Fibroblast of pulmonary artery (primary cell): ENCODE measurements around the gene AGMAT.

Experiments used
- DNase-seq: peaks from one replicate; pipeline ENCODE4 v3.0.0-alpha.2; 2010; ENCODE audit warnings: low read depth
- H3K4me3 ChIP-seq: replicated peaks from 2 replicates; pipeline ENCODE4 v1.5.1; 2011; ENCODE audit warnings: low read depth, mild to moderate bottlenecking, control low read depth, low read length, moderate library complexity
- TF ChIP-seq, protein P1 (sequence below): IDR thresholded peaks from 2 replicates; pipeline ENCODE4 v1.5.1; 2011; ENCODE audit warnings: mild to moderate bottlenecking, control low read depth, low read length, inconsistent platforms; ENCODE audit errors: missing control alignments

AGMAT gene

DNA sequence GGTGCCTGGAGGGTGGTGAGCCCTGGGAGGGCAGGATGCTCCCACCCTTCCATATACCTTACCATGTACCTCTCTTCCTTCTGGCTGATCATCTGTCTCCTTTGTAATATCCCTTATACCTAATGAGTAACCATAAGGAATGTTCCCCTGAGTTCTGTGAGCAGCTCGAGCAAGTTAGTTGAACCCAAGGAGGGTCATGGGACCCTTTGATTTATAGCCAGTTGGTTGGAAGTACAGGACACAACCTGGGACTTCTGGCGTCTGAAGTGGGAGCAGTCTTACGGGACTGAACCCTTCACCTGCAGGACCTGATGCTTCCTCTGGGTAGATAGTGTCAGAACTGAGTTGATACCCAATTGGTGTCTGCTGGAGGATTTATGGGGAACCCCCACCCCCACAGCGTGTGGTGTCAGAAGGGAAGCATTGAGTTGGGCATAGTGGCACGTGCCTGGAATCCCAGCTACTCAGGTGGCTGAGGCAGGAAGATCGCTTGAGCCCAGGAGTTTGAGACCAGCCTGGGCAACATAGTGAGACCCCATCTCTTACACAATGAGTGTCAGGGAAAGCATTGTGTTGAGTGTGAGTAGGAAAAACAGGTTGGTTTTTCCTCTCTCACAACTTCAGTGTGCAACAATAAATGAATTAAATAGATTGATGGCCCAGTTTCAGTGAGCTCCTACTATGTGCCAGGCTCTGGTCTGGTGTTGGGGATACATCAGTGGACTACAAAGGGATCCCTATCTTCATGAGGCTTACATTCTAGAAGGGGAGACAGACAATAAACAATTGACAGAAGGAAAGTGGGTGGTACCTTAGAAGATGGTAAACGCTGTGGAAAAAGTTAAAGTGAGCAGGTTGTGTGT is 42.2 kb downstream of the AGMAT start:
- TF ChIP-seq, protein P1, sequence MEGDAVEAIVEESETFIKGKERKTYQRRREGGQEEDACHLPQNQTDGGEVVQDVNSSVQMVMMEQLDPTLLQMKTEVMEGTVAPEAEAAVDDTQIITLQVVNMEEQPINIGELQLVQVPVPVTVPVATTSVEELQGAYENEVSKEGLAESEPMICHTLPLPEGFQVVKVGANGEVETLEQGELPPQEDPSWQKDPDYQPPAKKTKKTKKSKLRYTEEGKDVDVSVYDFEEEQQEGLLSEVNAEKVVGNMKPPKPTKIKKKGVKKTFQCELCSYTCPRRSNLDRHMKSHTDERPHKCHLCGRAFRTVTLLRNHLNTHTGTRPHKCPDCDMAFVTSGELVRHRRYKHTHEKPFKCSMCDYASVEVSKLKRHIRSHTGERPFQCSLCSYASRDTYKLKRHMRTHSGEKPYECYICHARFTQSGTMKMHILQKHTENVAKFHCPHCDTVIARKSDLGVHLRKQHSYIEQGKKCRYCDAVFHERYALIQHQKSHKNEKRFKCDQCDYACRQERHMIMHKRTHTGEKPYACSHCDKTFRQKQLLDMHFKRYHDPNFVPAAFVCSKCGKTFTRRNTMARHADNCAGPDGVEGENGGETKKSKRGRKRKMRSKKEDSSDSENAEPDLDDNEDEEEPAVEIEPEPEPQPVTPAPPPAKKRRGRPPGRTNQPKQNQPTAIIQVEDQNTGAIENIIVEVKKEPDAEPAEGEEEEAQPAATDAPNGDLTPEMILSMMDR, result no peak
- no peak for DNase-seq
- H3K4me3 ChIP-seq, result no peak overlapping the region

DNA sequence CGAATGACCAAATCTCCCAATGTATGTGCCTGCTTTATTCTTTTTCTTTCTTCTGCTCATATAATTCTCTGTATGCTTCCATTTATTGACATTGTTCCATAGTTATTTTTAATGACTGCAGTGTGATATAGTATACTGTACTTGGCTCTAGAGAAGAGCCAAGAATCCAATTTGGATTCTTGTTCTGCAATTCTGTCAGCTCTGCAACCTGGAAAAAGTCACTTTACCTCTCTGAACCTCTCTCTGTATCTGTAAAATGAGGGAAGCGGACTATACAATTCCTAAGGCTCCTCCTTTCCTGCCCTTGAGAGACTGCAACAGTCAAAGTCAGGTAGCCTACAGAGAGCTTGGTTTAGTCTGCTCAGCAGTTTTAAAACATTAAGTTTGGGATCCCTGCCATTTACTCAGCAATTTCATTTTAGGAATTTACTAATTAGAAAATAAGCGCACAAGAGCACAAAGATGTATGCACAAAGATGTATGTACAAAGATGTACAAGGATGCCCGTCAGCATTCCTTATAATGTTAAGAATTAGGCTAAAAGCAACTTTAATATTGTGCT is 43.5 kb downstream of the AGMAT start:
- TF ChIP-seq, protein P1, result no peak
- DNase-seq, result no peak
- H3K4me3 ChIP-seq, result no peak overlapping the region

DNA sequence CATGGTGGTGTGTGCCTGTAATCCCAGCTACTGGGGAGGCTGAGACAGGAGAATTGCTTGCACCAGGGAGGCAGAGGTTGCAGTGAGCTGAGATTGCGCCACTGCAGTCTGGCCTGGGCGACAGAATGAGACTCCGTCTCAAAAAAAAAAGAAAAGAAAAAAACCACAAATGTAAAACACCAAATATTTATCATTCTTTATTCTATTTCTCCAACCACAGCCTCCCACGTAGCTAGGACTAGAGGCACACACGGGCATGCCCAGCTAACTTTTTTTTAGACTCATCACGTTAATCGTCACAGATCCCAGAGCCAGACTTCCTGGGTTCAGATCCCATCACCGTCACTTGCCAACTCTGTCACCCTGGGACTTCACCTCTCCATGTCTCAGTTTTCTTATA is 44.7 kb downstream of the AGMAT start:
- DNase-seq, result peak; percentile 31

DNA sequence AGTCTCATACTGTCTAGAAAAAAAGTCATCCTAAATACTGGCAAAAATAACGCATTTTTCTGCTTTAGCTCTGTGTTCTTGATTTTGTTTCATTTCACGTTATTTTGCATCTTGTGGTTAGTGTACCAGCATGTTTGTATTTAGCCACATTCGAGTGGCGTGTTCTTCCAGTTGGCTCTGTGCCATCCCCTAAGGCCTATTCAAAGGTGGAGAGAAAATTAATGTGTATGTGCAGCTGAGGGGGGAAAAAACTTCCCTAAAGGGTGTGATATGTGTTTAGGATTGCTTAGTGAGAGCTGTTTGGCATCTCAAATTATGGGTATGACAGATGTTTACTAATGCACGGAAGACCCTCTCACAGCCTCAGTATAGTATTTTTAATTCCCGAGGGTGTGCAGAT is 46.1 kb downstream of the AGMAT start:
- DNase-seq, result no peak
- no peak overlapping the region for H3K4me3 ChIP-seq
- TF ChIP-seq, protein P1, result no peak

More for the DNA sequence above, 44.7 kb downstream of the AGMAT start:
- no peak overlapping the region for H3K4me3 ChIP-seq
- TF ChIP-seq, protein P1, result no peak

DNA sequence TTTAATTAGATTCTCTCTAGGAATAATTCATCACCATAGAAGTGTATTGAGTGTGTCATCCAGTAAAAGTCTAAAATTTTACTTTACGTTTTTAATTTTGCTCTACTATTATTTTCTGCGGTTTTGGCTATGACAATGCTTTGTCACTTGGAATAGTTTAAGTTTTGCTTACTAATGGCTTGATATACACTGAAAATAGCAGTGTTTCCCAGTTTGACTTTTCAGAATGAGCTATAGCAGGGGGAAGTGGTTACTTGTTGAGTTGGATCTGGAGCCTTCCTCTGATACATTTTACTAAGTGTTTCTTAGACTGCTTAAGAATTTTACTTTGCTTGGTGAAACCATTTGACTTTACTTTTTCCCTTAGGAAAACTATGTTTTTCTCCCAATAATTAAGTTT is 53.2 kb downstream of the AGMAT start:
- no peak overlapping the region for H3K4me3 ChIP-seq
- TF ChIP-seq, protein P1, result no peak
- DNase-seq, result no peak

DNA sequence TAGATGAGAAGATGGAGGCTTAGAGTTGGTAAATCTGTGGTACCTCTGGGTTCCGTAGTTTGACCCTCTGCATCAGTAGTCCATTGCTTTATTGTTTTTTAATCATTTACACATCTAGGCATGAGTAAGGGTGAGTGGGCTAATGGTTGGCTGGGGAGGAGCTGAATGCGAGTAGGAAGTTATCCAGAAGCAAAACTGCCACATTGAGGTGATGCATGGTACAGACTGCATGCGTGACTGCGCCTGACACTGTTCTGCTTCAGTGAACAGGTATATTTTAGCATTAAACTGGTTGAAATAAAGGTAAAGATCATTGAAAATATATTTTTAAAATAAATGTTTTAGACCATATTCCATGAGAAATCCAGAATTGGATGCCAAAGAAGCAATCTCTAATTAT is 53.8 kb downstream of the AGMAT start:
- TF ChIP-seq, protein P1, result no peak
- no peak for DNase-seq
- no peak overlapping the region for H3K4me3 ChIP-seq
